Suppressor macrophage (primary cell): ENCODE data around the gene PGPEP1.
"Not testable (repeated sequence)": the region's sequence is repeated elsewhere in the genome, so short reads cannot be mapped to it uniquely, and the experiment has no call there.

ENCODE experiments used
- DNase-seq, 4 experiments: peaks; one replicate each; pipeline ENCODE4 v3.0.0-alpha.2; 2020 to 2022

PGPEP1 gene

DNA sequence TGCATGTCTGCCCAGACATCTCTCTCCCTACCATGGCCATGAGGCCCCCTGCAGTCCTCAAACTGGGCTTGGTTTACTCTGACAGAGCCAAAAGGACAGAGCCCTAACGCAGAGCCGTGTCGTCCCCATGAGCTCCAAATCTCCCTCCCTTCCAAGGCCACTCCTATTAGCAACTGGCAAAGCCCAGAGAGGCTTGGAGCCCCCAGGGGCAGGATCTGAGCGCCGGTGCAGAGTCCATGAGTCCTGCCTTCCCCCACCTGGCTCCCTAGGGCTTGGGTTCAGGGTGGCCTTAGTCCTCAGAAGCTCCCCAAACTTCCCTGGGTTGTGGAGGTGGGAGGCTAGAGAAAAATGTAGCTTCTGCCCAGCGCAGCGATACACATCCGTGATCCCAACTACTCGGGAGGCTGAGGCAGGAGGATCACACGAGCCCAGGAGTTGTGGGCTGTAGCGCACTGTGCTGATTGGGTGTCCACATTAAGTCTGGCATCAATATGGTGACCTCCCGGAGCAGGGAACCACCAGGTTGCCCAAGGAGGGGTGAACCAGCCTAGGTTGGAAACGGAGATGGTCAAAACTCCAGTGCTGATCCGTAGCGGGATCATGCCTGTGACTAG lies 7.4 kb upstream of the PGPEP1 start:
- no peak for DNase-seq

DNA sequence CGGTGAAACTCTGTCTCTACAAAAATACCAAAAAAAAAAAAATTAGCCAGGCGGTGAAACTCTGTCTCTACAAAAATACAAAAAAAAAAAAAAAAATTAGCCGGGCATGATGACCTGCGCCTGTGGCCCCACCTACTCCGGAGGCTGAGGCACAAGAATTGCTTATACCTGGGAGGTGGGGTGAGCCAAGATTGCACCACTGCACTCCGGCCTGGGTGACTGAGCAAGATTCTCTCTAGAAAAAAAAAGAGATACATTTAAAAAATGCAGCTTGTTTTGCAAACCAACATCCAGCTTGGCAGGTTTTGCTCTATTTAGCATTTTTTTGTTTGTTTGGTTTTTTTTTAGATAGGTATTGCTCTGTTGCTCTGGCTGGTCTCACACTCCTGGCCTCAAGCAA lies 6.7 kb upstream of the PGPEP1 start:
- no peak for DNase-seq

DNA sequence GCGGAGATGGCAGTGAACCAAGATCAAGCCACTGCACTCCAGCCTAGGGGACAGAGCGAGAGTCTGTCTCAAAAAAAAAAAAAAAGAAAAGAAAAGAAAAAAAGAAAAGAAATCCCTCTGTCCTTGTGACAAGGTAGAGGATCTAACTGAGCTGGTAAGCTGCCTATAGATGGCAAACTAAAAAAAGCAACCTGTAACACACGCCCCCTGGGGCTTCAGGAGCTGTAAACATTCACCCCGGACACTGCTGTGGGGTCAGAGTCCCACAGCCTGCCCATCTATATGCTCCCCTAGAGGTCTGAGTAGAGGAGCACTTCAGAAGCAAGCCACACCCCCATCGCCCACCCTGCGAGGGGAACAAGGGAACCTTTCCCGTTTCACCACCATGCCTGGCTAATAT lies 4.3 kb upstream of the PGPEP1 start:
- DNase-seq = no peak

DNA sequence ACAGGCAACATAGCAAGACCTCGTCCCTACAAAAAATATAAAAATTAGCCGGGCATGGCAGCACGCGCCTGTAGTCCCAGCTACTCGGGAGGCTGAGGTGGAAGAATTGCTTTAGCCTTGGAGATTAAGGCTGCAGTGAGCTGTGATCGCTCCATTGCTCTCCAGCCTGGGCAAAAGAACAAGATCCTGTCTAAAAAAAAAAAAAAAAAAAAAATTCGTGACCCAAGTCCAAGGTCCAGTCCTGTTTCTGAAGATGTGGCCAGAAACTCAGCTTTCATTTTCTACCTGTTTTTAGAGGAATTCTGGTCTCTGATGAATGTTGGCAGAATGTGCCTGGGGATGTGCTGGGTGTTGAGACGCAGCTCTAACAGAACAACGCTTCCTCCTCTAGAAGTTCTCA lies 1.9 kb upstream of the PGPEP1 start:
- peak in 2 of 4 experiments; percentile 20 to 36 for DNase-seq

DNA sequence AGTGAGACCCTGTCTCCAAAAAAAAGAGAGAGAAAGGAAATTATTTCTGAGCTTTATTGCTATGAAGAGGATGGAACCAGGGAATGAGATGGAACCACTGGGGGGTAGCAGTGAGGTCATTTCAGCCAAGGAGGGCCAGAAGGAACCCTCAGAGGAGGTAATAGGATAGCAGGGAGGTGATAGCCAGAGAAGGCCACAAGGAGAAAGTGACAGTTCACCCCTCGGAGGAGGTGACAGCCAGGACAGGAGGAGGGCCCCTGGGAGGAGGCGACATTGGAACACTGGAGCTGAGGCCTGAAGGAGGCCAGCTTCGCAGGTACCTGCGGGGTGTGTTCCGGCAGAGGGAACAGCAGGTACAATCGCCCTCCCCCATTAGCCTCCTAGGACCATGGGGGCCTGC lies 675 bp upstream of the PGPEP1 start:
- DNase-seq = peak in 3 of 4 experiments; percentile 36 to 38 (median 37)

DNA sequence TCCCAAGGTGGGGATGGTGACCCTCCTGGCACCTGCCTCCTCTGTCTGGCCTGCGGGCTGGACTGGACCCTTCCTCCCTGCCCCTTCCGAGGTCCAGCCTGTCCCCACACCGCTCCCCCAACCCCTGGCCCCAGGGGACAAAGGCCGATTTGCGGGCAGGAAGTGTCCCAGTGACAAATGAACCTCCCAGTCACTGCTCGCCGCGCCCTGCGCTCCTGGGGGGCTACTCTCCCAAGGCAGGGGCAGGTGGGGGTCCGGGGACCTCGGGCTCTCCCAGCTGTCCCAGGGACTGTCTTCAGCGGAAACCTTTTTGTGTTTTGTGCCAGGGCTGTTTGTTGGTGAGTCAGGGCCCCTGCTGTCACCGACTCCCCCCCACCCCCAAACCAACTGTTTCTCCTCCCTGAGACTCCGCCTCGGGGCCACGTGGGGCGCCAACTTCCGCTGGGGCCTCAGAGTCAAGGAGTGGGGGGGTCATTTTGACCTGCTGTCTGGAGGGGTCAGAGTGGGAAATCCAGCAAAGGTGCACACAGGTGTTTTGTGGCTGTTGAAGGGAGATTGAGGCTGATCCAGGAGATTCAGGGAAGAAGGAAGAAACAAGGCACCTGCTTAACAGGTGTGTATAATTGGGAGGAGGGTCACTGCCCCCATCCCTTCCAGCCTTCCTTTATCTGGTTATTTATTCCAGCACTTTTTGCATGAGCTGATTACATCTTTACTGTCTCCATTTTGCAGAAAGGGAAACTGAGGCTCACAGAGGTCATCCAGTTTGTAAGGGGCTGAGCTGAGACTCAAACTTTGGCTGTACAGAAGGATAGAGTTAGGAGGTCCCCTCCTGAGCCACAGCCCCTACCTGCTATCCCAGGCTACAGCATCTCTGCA lies 831 bp downstream of the PGPEP1 start:
- DNase-seq = peak; percentile 73 to 88 (median 78)

DNA sequence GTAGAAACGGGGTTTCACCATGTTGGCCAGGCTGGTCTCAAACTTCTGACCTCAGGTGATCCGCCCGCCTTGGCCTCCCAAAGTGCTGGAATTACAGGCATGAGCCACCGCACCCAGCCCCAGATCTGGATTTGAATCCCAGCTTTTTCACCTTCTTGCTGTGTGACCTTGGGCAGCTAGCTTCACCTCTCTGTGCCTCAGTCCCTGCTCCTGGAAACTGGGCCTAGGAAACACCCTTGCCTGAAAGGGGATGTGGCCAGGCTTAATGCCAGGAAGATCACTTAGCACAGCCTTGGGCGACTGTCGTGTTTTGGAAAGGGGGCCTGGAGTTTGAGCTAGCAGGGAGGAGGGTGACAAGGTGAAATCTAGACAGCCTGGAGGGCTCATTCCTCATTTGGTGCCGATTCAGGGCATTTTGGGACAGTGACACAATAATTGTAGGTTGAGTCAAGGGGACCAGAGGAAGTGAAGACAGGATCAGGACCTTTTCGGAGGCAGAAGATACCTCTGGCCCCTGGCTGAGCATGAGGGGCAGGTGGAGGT lies 1.8 kb downstream of the PGPEP1 start:
- no peak for DNase-seq

DNA sequence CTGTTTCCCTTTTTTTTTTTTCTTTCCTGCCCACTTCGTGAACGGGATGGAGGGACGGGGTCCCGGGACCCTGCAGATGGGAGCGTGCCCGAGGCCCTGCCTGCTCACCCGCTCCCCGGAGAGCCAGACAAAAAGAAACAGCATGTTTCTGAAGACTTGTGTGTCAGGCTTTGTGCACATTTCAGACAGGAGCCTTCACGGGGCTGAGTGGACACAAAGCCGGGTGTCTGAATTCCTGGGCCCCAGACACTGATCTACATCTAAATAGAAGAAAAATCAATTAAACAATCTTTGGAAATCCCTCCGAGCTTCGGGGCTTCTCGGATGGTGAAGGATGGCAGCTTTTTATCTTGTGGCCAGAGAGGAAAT lies 4.2 kb downstream of the PGPEP1 start:
- DNase-seq = no peak

DNA sequence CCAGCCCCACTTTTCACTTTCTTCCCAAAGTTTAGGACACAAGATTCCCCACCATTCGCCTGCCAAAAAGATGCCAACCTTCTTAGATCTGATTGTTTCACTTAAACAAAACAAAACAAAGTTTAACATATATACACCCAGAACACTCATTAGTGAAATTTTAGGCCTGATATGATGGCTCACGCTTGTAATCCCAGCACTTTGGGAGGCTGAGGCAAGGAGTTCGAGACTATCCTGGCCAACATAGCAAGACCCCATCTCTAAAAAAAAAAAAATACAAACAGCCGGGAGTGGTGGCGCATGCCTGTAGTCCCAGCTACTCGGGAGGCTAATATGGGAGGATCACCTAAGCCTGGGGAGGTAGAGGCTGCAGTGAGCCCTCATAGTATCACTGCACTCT lies 4.9 kb downstream of the PGPEP1 start:
- no peak for DNase-seq

DNA sequence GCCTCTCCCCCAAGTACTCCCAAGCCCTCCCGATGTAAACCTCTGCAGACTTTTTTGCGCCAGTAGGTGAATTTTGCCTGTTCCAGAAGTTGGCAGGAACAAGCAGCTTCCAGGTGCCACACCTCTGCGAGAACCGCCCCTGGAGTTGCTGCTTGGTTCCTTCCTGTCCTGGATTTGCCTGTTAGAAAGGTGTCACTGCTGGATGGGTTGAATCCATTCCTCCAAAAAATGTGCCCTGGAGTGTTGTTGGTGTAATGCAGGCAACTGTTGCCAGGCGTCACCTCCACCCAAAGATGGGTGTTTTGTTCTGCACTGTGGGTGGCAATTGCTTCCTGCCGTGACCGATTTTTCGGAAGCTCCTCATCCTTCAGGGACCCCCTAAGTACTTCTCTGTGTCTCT lies 5.7 kb downstream of the PGPEP1 start:
- DNase-seq = no peak

DNA sequence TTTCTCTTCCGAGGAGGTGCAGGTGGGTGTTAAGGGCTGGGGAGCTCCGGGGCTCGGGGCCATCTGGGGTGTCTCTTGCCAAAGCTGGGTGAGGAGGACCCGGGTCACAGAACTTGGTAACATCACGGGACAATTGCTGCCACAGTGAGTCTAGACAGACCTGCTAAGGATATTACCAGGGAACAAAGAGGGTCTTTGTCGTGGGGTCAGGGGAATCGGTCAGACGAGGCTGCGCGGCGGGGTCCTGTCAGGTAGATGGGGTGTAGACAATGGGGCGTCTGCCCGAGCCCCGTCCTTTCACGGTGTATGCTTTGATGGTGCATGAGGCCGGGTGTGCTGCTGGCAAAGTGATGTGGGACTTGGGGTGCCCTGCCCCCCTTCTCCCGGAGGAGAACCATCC lies 7.8 kb downstream of the PGPEP1 start:
- no peak for DNase-seq

DNA sequence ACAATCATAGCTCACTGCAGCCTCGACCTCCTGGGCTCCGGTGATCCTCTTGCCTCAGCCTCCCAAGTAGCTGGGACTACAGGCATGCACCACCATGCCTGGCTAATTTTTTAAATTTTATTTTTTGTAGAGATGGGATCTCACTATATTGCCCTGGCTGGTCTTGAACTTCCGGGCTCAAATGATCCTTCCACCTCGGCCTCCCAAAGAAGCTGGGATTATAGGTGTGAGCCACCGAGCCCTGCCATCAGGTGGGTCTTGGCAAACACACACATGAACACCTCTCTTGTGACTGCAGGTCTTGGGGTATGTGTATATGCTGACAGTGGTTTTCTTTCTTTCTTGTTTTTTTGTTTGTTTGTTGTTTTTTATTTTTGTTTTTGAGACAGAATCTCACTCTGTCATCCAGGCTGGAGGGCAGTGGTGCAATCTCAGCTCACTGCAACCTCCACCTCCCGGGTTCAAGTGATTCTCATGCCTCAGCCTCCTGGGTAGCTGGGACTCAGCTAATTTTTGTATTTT lies 8.5 kb downstream of the PGPEP1 start:
- not testable (repeated sequence) for DNase-seq

DNA sequence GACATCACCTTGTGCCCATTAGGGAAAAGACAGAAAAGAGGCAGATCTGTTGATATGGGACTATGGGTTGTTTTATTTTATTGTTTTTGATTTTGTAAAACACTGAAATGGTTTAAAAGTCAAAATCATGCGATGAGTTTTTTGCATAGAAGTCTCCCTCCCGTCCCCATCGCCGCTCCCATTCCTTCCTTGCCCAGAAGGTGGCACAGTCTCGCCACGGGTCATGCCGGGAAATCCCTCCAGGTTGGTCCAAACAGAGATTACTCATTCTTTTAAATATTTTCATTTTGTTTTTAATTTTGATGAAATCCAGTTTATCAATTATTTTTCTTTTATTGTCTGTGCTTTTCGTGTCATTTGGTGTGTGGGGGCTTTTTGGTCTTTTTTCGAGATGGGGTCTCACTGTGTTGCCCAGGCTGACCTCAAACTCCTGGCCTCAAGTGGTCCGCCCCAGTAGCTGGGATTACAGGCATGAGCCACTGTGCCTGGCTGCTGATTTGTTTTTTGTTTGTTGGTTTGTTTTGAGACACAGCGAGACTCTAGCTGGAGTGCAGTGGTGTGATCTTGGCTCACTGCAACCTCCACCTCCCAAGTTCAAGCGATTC lies 9.2 kb downstream of the PGPEP1 start:
- peak; percentile 71 to 83 (median 78) for DNase-seq

DNA sequence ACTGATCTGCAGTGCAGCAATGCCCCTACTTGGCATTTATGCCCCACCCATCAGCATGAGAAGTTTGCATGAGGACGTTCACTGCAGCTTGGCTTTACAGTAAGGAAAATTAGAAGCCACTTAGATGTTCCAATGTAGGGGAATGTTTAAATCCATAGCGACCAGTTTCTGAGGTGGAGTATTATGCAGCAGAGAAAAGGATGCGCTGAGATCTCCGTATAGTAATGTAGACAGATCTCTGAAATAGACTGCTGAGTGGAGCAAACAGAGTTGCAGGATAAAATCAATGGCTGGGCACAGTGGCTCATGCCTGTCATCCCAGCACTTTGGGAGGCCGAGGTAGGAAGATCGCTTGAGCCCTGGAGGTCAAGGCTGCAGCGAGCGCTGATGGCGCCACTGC lies 10.1 kb downstream of the PGPEP1 start:
- DNase-seq = no peak

DNA sequence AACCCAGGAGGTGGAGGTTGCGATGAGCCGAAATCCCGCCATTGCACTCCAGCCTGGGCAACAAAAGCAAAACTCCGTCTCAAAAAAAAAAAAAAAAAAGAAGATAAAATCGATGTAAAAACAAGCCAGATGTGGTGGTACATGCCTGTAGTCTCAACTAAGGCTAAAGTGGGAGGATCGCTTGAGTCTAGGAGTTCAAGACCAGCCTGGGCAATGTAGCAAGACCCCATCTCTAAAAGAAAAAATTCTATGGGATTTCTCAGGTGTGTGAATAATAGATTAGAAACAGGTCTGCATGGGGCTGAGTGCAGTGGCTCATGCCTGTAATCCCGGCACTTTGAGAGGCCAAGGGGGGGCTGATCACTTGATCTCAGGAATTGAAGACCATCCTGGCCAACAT lies 11.1 kb downstream of the PGPEP1 start:
- DNase-seq = no peak

DNA sequence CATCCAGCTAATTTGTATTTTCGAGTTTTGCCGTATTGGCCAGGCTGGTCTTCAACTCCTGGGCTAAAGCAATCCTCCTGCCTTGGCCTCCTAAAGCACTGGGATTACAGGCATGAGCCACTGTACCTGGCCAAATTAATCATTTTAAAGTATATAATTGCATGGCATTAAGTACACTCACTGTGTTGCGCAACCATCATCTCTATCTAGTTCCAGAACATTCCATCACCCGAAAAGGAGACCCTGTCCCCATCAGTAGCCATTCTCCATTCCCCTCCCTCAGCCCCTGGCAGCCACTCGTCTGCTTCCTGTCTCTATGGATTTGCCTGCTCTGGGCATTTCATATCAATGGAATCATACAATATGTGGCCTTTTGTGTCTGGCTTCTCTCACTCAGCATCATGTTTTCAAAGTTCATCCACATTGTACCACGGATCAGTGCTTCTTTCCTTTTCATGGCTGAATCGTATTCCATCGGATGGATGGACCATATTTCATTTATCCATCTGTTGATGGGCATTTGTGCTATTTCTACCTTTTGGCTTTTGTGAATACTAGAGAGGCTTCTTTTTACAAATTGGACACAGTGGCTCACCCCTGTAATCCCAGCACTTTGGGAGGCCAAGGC lies 13.1 kb downstream of the PGPEP1 start:
- no peak for DNase-seq

DNA sequence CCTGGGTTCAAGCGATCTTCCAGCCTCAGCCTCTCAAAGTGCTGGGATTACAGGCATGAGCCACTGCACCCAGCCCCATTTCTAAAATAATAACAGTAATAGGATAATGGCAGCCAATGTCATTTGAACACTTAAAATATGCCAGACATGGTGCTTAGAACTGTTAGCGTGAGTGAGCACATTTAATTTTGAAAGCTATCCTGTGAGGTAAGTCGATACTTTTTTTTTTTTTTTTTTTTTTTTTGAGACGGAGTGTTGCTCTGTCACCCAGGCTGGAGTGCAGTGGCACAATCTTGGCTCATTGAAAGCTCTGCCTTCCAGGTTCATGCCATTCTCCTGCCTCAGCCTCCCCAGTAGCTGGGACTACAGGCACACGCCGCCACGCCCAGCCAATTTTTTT lies 14.3 kb downstream of the PGPEP1 start:
- DNase-seq = not testable (repeated sequence)

DNA sequence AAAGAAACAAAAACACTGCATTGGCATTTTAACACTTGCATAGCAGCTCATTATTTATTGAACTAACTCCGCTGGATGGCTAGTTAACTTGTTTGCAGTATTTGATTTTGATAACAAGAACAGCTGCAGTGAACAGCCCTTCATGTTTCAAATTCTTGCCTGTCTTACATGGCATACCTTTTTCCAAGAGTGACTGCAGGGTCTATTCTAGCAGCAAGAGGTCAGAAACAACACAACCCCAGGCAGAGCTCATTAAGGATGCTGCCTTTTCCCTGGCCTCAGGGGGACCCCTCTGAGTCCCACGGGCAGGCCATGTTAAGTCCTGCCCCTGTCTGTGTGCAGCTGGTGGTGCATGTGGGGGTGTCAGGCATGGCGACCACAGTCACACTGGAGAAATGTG lies 16.6 kb downstream of the PGPEP1 start:
- no peak for DNase-seq

DNA sequence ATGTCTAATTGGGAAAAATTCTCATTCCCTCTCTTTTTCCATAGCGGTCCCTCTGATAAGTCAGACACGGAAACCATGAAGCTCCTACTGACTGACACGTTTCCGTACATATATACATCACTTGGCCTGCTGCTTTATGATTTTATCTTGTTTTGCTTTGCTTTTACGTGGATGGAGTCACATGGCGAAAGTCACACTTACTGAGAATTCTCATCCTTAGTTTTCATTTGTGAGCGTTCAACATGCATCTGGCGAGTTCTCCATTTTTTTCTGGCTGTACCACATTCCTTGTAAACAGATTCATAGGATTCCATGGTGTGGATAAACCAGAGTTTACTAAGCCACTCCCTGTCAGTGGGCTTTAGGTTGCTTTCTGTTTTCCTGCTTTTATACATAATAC lies 21.2 kb downstream of the PGPEP1 start:
- no peak for DNase-seq

DNA sequence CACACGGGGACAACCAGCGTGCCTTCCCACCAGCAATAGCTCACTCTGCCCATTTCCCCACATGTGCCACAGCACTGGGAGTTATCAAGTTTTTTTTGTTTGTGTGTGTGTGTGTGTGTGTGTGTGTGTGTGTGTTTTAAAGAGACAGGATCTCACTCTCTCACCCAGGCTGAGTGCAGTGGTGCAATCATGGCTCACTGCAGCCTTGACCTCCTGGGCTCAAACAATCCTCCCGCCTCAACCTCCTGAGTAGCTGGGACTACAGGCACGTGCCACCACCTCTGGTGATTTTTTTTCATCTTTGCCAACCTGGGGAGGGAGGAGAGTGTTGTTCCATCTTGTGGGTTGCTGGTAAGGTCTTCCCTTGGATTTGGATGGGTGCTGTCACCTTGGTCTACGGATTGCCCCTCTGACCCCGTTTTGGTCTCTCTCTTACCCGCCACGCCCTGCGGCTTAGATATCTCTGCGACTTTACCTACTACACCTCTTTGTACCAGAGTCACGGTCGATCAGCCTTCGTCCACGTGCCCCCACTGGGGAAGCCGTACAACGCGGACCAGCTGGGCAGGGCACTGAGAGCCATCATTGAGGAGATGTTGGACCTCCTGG lies 22.6 kb downstream of the PGPEP1 start:
- DNase-seq = no peak

DNA sequence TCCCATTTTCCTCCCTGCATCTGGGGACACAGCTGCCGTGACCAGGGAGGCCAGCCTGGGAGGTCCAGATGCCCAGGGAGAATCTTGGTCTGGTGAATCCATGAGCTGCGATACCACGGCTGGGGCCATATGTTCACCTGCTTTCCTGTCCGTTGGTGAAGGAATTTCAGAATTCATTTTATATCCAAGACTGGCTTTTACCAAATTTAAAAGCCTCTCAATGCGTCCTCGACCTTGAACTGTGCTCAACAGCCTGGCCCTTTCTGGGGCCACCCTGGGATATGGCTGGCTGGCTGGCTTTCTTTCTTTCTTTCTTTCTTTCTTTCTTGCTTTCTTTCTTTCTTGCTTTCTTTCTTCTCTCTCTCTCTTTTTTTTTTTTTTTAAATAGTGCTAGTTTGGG lies 23.4 kb downstream of the PGPEP1 start:
- no peak for DNase-seq

DNA sequence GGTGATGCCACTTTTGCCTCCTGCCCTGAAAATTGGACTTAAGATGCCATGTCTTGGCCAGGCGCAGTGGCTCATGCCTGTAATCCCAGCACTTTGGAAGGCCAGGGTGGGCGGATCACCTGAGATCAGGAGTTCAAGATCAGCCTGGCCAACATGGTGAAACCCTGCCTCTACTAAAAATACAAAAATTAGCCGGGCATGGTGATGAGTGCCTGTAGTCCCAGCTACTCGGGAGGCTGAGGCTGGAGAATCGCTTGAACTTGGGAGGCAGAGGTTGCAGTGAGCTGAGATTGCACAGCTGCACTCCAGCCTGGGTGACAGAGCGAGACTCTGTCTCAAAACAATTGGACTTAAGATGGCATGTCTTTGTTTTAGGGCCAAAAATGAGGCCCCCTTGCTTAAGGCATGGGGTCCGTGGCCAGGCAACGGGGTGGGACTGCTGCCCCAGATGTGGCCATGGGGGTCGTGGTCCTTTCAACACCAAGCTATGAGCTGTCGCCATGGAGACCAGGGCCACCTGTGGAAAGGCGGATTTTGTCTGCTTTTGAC lies 24.0 kb downstream of the PGPEP1 start:
- DNase-seq = not testable (repeated sequence)
